Measurements from ENCODE around the gene C22orf42. TPM values are rescaled to one million over a fixed set of nuclear protein-coding genes. Genes with fewer than 3 reads are reported as not detected.
A peak's percentile ranks its signal among the peaks of the same experiment; 100 is the strongest.

The C22orf42 gene
- polyA plus RNA-seq, 3 donors, result 0.28 to 0.65 (median 0.31) TPM

GRCh38 chr22:32106930-32107329 is 52.2 kb downstream of the C22orf42 start:
- H3K4me1 Mint-ChIP-seq, result no peaks in the 10 kb centered on the region
- intact Hi-C loops (cut with micrococcal nuclease), result no loop called here
- no peak overlapping the region for H3K4me3 ChIP-seq (replicated peaks in 1 of 3; ENCODE audit: low read depth in 2 of 3, low read length in 3 of 3)
- H3K79me2 ChIP-seq (ENCODE audit: insufficient read depth, low read length), result no peaks in the 10 kb centered on the region
- peaks cover 0 to 5% of the 10 kb centered on the region in 2 donors for H3K27me3 ChIP-seq (ENCODE audit: control insufficient read depth in 2 of 2, insufficient read depth in 2 of 2, low read length in 2 of 2)
- no peaks in the 10 kb centered on the region for H3K36me3 Mint-ChIP-seq
- H3K9ac ChIP-seq (ENCODE audit: insufficient read depth, low read length, poor library complexity, severe bottlenecking), result no peak overlapping the region
- no peak overlapping the region for H3K27ac Mint-ChIP-seq
- no peaks in the 10 kb centered on the region for H3K9me3 ChIP-seq (replicated peaks in 1 of 2; ENCODE audit: control insufficient read depth in 1 of 2, insufficient read depth in 1 of 2, low read length in 2 of 2)
- no peak overlapping the region for H3K4me3 Mint-ChIP-seq
- WGBS (ENCODE audit: insufficient coverage), result 20% methylated on average over 1 of the region's 1 CpG
- no peaks in the 10 kb centered on the region for H3K4me1 ChIP-seq (ENCODE audit: control insufficient read depth in 1 of 2, insufficient read depth in 2 of 2, low read length in 2 of 2)
- peaks cover 5 to 12% (median 6%) of the 10 kb centered on the region in 3 donors for H3K27me3 Mint-ChIP-seq (ENCODE audit: low read depth in 3 of 3)
- H4K20me1 ChIP-seq (ENCODE audit: insufficient read depth, low read length), result no peaks in the 10 kb centered on the region
- H3K27ac ChIP-seq (ENCODE audit: low read depth in 1 of 2, low read length in 2 of 2), result no peak overlapping the region
- DNase-seq, result no peak
- no peak overlapping the region for H3K4me2 ChIP-seq (replicated peaks; ENCODE audit: extremely low read depth, low read length, poor library complexity, severe bottlenecking)
- H3K36me3 ChIP-seq (replicated peaks in 1 of 2; ENCODE audit: control insufficient read depth in 1 of 2, insufficient read depth in 2 of 2, low read length in 2 of 2), result no peaks in the 10 kb centered on the region
- H3K9me3 Mint-ChIP-seq, result no peaks in the 10 kb centered on the region
- H2AFZ ChIP-seq (ENCODE audit: insufficient read depth, low read depth, low read length, poor library complexity, severe bottlenecking), result no peak overlapping the region
- TF ChIP-seq, protein P1, sequence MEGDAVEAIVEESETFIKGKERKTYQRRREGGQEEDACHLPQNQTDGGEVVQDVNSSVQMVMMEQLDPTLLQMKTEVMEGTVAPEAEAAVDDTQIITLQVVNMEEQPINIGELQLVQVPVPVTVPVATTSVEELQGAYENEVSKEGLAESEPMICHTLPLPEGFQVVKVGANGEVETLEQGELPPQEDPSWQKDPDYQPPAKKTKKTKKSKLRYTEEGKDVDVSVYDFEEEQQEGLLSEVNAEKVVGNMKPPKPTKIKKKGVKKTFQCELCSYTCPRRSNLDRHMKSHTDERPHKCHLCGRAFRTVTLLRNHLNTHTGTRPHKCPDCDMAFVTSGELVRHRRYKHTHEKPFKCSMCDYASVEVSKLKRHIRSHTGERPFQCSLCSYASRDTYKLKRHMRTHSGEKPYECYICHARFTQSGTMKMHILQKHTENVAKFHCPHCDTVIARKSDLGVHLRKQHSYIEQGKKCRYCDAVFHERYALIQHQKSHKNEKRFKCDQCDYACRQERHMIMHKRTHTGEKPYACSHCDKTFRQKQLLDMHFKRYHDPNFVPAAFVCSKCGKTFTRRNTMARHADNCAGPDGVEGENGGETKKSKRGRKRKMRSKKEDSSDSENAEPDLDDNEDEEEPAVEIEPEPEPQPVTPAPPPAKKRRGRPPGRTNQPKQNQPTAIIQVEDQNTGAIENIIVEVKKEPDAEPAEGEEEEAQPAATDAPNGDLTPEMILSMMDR (IDR thresholded peaks at IDR 0.05), result no peak

DNA sequence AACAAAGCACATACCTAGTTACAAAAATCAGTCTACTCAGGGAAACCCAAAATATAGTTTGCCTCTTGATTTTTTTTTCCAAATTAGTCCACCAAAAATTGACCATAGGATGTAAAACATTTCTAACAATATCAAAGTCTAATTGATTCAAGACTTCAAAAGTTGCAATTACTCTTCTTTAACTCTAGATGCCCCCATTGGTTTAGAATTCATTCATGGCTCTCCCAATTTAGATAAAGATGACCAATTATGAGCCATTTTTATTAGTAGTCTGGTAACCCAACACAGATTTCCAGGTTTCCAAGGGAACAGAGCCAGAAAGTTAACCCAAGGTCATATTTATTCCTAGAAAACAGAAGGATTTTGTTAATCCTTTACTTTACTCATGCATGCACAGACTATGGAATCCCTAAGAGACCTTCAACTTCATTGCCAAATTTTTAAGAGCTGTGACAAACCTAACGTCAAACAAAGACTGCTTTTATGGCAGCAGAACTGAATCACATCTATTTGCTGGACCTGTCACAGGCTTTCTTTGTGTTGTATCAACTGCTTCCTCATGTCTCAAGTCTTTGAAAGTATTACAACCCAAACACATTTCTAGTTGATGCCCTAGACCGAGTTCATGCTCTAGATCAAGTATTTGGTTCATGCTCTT is 55.3 kb downstream of the C22orf42 start:
- Histone ChIP-seq H3K4me3 (replicated peaks in 1 of 3; ENCODE audit: low read depth in 2 of 3, low read length in 3 of 3) (no peak overlapping the region), H3K79me2 (ENCODE audit: insufficient read depth, low read length) (no peaks in the 10 kb centered on the region), H4K20me1 (ENCODE audit: insufficient read depth, low read length) (no peaks in the 10 kb centered on the region), H3K27me3 (ENCODE audit: control insufficient read depth in 2 of 2, insufficient read depth in 2 of 2, low read length in 2 of 2) (peaks cover 0 to 5% of the 10 kb centered on the region in 2 donors), H2AFZ (ENCODE audit: insufficient read depth, low read depth, low read length, poor library complexity, severe bottlenecking) (no peak overlapping the region), H3K9ac (ENCODE audit: insufficient read depth, low read length, poor library complexity, severe bottlenecking) (no peak overlapping the region), H3K9me3 (replicated peaks in 1 of 2; ENCODE audit: control insufficient read depth in 1 of 2, insufficient read depth in 1 of 2, low read length in 2 of 2) (no peaks in the 10 kb centered on the region), H3K36me3 (replicated peaks in 1 of 2; ENCODE audit: control insufficient read depth in 1 of 2, insufficient read depth in 2 of 2, low read length in 2 of 2) (no peaks in the 10 kb centered on the region), H3K27ac (ENCODE audit: low read depth in 1 of 2, low read length in 2 of 2) (no peak overlapping the region), H3K4me1 (ENCODE audit: control insufficient read depth in 1 of 2, insufficient read depth in 2 of 2, low read length in 2 of 2) (no peaks in the 10 kb centered on the region), H3K4me2 (replicated peaks; ENCODE audit: extremely low read depth, low read length, poor library complexity, severe bottlenecking) (no peak overlapping the region)
- intact Hi-C loops (cut with micrococcal nuclease), result loop anchor here (2.0 to 5.0 kb wide), 2 partner anchors 163 to 164 kb away; no protein-coding TSS in a partner anchor
- no peak overlapping the region for H3K4me3 Mint-ChIP-seq
- TF ChIP-seq, protein P1 (IDR thresholded peaks at IDR 0.05), result peak; percentile 70
- H3K4me1 Mint-ChIP-seq, result no peaks in the 10 kb centered on the region
- peaks cover 4 to 6% (median 5%) of the 10 kb centered on the region in 3 donors for H3K27me3 Mint-ChIP-seq (ENCODE audit: low read depth in 3 of 3)
- H3K9me3 Mint-ChIP-seq, result no peaks in the 10 kb centered on the region
- DNase-seq, result peak in 2 of 3 donors; percentile 13 to 25
- 65% methylated on average over 2 of the region's 2 CpGs for WGBS (ENCODE audit: insufficient coverage)
- no peak overlapping the region for H3K27ac Mint-ChIP-seq
- no peaks in the 10 kb centered on the region for H3K36me3 Mint-ChIP-seq
